Psoas muscle (tissue), 8 donors: ENCODE data around the gene TEAD1. TPM values are rescaled to one million over a fixed set of nuclear protein-coding genes. Genes with fewer than 3 reads are reported as not detected.

ENCODE experiments used
- ATAC-seq, 4 donors: fragments of 200-7000 bp; cut with Tn5 transposase; one replicate each; pipeline ENCODE4 v1.9.1; 2020; ENCODE audit warnings: moderate library complexity in 3 of 4, mild to moderate bottlenecking in 2 of 4
- DNase-seq, 2 donors: peaks; one replicate each; pipeline ENCODE4 v3.0.0-alpha.2; 2020
- H3K27ac ChIP-seq: fragments of 200-600 bp; one replicate; pipeline ENCODE4 v1.8.0; 2022
- H3K27me3 ChIP-seq, 3 donors: fragments of 200-600 bp in 1 of 3; one replicate each; pipeline versions ENCODE4 v1.6.1 to v1.8.0; 2013 to 2022; ENCODE audit warnings: low read length in 2 of 3, mild to moderate bottlenecking in 2 of 3, moderate library complexity in 1 of 3; ENCODE audit not compliant: insufficient read depth in 3 of 3
- H3K36me3 ChIP-seq, 2 donors: fragments of 200-600 bp in 1 of 2; one replicate each; pipeline versions ENCODE4 v1.6.1 to v1.8.0; 2013 to 2022; ENCODE audit warnings: low read depth in 1 of 2, mild to moderate bottlenecking in 1 of 2, moderate library complexity in 1 of 2; ENCODE audit not compliant: insufficient read depth in 1 of 2
- H3K4me1 ChIP-seq: fragments of 200-600 bp; one replicate; pipeline ENCODE4 v1.8.0; 2022
- H3K4me3 ChIP-seq: fragments of 200-600 bp; one replicate; pipeline ENCODE4 v1.8.0; 2022; ENCODE audit warnings: mild to moderate bottlenecking
- H3K9me3 ChIP-seq: fragments of 200-600 bp; one replicate; pipeline ENCODE4 v1.8.0; 2022
- WGBS, 3 donors: extraction: QIAGEN DNeasy Blood & Tissue Kit; methylation state at CpG; one replicate each; pipeline versions ENCODE4 v1.1.6 to v1.1.7; 2013; 5-methylcytosine and 5-hydroxymethylcytosine counted together
- intact Hi-C, 2 donors: fragments of 100-400 bp; cut with DNase I; formaldehyde crosslinking; loops; one replicate each; pipeline versions ENCODE4 v1.11.0 to v1.14.2; 2022
- polyA plus RNA-seq, 3 donors: library from polyadenylated mRNA; stranded (reverse); fragments of 200-250 nt; gene quantifications; one replicate each; pipeline ENCODE4 v1.2.3, GENCODE V29; 2013
- total RNA-seq, 4 donors: library from RNA; stranded (reverse); fragmentation: NEBNext Ultra II Directional in 2 of 4; extraction: Animal tissue kit (Norgen Biotek cat#: 25700) in 2 of 4; gene quantifications; one replicate each; pipeline versions ENCODE4 v1.2.1 to v1.2.4, GENCODE V29; 2021 to 2023
- TF ChIP-seq, protein P1 (sequence below): fragments of 200-600 bp; IDR thresholded peaks from one replicate; pipeline ENCODE4 v1.8.0; 2022; ENCODE audit warnings: antibody characterized with exemption
- donor health status: healthy with polysubstance abuse.
- donor health status: DM: no; HTN: no; CAD: no; lungs with moderate emphysema.
- donor health status: Bipolar disorder and iron deficiency.
- donor health status: healthy.
- donor health status: DM: yes; HTN: yes; CAD: no.
- donor health status: DM: no; HTN: no; CAD: no.
- donor health status: DM: no; HTN: no; CAD: no.
- donor health status: DM: yes; HTN: yes; CAD: no.

TEAD1 gene
- total and polyA plus RNA-seq, 7 donors, result 11.3 to 178 (median 112) TPM

DNA sequence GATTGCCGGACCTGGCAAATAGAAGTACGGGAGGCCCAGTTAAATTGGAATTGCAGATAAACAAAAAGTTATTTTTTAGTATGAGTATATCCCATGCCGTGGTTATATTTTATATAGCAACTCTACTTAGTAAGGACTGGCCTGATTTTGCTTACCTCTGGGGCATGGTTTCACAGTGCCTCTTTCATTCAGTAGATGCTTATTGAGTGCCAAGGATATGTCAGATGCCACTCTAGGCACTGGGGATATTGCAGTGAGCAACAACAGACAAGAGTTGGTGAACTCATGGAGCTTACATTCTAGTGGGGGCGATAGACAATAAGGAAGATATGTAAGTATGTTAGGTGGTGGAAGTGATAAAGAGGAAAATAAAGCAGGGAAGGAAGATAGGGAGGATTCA lies 112.2 kb downstream of the TEAD1 start:
- no peak overlapping the region for H3K4me3 ChIP-seq
- H3K36me3 ChIP-seq, result no peaks in the 10 kb centered on the region
- no peak for DNase-seq
- ATAC-seq, result peak in 2 of 4 donors; percentile 21 to 49
- H3K4me1 ChIP-seq, result peaks cover 75% of the 10 kb centered on the region
- TF ChIP-seq, protein P1, sequence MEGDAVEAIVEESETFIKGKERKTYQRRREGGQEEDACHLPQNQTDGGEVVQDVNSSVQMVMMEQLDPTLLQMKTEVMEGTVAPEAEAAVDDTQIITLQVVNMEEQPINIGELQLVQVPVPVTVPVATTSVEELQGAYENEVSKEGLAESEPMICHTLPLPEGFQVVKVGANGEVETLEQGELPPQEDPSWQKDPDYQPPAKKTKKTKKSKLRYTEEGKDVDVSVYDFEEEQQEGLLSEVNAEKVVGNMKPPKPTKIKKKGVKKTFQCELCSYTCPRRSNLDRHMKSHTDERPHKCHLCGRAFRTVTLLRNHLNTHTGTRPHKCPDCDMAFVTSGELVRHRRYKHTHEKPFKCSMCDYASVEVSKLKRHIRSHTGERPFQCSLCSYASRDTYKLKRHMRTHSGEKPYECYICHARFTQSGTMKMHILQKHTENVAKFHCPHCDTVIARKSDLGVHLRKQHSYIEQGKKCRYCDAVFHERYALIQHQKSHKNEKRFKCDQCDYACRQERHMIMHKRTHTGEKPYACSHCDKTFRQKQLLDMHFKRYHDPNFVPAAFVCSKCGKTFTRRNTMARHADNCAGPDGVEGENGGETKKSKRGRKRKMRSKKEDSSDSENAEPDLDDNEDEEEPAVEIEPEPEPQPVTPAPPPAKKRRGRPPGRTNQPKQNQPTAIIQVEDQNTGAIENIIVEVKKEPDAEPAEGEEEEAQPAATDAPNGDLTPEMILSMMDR, result no peak
- no peaks in the 10 kb centered on the region for H3K9me3 ChIP-seq
- intact Hi-C loops, result loop anchor here in 1 of 2 donors (5.0 kb wide), 1 partner anchor 39 kb away; no protein-coding TSS in a partner anchor
- H3K27ac ChIP-seq, result peak overlapping the region; percentile 73
- WGBS, 3 donors, result 50 to 74% (median 58%) methylated on average over 4 of the region's 4 CpGs
- no peaks in the 10 kb centered on the region for H3K27me3 ChIP-seq

DNA sequence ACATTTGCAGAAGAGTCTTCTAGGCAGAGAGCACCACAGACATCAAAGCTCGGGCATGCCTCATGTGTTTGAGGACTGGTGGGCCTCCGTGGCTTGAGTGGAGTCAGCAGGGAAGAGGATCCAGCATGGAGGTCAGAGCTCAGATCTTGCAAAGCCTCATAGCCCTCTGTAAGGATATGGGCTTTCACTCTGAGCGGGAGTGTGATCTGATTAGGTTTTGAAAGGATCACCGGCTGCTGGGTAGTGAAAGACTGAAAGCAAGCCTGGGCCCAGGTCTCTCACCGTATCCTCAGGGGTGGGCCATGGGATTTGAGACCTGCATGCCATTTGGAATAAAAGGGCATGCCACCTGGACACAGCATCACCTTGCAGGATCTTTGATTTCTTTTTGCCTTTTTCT lies 112.7 kb downstream of the TEAD1 start:
- intact Hi-C loops, result loop anchor here in 1 of 2 donors (5.0 kb wide), 1 partner anchor 40 kb away; no protein-coding TSS in a partner anchor
- TF ChIP-seq, protein P1, result no peak
- ATAC-seq, result no peak
- H3K4me3 ChIP-seq, result no peak overlapping the region
- 83 to 97% (median 93%) methylated on average over 5 of the region's 5 CpGs for WGBS, 3 donors
- H3K4me1 ChIP-seq, result peaks cover 80% of the 10 kb centered on the region
- no peaks in the 10 kb centered on the region for H3K27me3 ChIP-seq
- DNase-seq, result no peak
- H3K36me3 ChIP-seq, result no peaks in the 10 kb centered on the region
- H3K9me3 ChIP-seq, result no peaks in the 10 kb centered on the region
- H3K27ac ChIP-seq, result peak overlapping the region; percentile 73

DNA sequence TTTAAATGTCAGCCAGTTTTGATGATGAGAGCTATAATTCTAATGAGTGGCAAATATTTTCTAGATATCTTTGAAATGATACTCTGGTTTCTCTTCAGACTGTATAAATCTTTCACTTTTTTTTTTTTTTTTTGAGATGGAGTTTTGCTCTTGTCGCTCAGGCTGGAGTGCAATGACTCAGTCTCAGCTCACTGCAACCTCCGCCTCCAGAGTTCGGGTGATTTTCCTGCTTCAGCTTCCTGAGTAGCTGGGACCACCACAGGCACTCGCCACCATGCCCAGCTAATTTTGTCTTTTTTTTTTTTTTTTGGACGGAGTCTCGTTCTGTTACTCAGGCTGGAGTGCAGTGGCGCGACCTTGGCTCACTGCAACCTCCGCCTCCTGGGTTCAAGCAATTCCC lies 113.6 kb downstream of the TEAD1 start:
- 26 to 67% (median 36%) methylated on average over 9 of the region's 9 CpGs for whole genome bisulfite sequencing, 3 donors
- TF ChIP-seq, protein P1, result no peak
- intact Hi-C loops, result loop anchor here in 1 of 2 donors (5.0 kb wide), 1 partner anchor 41 kb away; no protein-coding TSS in a partner anchor
- Histone ChIP-seq H3K27ac (peak overlapping the region; percentile 73), H3K9me3 (no peaks in the 10 kb centered on the region), H3K27me3 (no peaks in the 10 kb centered on the region), H3K36me3 (no peaks in the 10 kb centered on the region), H3K4me3 (peak overlapping the region; percentile 14), H3K4me1 (peaks cover 86% of the 10 kb centered on the region)
- ATAC-seq (peak in 2 of 4 donors; percentile 9 to 46), DNase-seq (no peak)

DNA sequence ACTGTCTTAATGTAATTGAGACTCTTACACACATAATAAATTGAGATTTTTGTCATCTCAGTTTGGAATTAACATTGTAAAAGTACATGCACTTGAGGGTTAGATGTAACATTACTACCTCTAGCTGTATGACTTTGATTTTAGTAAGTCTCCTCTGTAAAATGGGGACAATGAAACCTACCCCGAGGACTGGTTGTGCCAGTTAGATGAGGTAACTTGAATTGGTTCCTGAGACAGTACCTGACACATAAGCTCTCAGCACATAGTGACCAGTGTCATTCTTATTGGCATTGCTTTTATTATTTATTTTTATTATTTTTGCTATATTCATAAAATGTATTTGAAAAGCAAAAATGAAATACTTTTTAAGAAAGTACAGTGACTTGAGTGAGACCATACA lies 114.8 kb downstream of the TEAD1 start:
- intact Hi-C loops, result loop anchor here in 1 of 2 donors (5.0 kb wide), 1 partner anchor 42 kb away; no protein-coding TSS in a partner anchor
- H3K27me3 ChIP-seq, result no peaks in the 10 kb centered on the region
- peak overlapping the region; percentile 73 for H3K27ac ChIP-seq
- DNase-seq (no peak), ATAC-seq (peak in 1 of 4 donors; percentile 39)
- TF ChIP-seq, protein P1, result no peak
- 27 to 63% (median 37%) methylated on average over 1 of the region's 1 CpG for WGBS, 3 donors
- H3K36me3 ChIP-seq, result no peaks in the 10 kb centered on the region
- H3K4me3 ChIP-seq, result no peak overlapping the region
- H3K4me1 ChIP-seq, result peaks cover 77% of the 10 kb centered on the region
- no peaks in the 10 kb centered on the region for H3K9me3 ChIP-seq
